GM19193 (cell line): Measurements from ENCODE around the gene NBEAL1.

ENCODE experiments used
- POLR2A ChIP-seq: IDR thresholded peaks from 4 replicates; pipeline ENCODE4 v1.6.1; 2011; ENCODE audit not compliant: insufficient read depth, insufficient read length; ENCODE audit errors: extremely low read depth

Gene NBEAL1

DNA sequence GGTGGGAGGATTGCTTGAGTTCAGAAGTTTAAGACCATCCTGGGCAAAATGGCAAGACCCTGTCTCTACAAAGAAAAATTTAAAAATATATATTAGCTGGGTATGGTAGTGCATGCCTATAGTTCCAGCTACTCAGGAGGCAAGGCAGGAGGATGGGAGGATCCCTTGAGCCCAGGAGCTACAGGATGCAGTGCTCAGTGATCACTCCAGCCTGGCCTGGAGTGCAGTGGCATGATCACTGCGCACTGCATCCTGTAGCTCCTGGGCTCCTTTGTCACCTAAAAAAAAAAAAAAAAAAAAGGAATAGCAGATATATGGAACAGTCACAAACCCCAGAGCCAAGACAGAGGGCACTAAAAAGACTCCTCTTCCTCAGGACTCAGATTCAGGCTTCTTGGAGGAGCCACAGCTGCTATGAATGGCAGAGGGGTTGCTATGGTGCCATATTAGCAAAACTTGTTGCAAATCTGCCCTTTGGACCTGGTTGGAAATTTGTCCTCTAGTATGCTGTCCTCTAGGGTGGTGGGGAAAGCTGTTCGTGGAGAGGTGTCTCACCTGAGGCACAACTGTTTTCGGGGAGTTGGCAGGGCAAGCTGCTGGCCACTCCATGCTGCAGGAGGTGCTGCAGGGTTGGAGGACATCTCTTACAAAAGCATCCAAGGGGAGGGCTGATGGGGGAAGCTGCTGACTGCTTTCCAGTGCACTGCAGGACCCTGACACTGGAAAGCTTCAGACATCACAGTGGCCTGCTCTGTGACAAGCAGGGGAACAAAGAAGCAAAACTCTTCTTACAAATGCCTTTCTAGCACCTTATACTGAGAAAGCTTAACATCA lies 246.9 kb downstream of the NBEAL1 start:
- no peak for TF ChIP-seq POLR2A
